Hepatocyte (in vitro differentiated cells): ENCODE measurements around the gene TBC1D8. TPM values are rescaled to one million over a fixed set of nuclear protein-coding genes. Genes with fewer than 3 reads are reported as not detected.

Experiments used
- DNase-seq: peaks from one replicate; pipeline ENCODE4 v3.0.0-alpha.2; 2016; ENCODE audit warnings: low spot score
- H2AFZ ChIP-seq: fragments of 200-600 bp; sonication (generic); 2 replicates; pipeline ENCODE4 v1.6.0; 2016; ENCODE audit warnings: antibody characterized with exemption, mild to moderate bottlenecking
- H3K27ac ChIP-seq: fragments of 200-600 bp; sonication (generic); 2 replicates; pipeline ENCODE4 v1.5.1; 2016; ENCODE audit warnings: mild to moderate bottlenecking
- H3K27me3 ChIP-seq: fragments of 200-600 bp; sonication (generic); 2 replicates; pipeline ENCODE4 v1.6.1; 2016
- H3K36me3 ChIP-seq: fragments of 200-600 bp; sonication (generic); replicated peaks from 2 replicates; pipeline ENCODE4 v1.5.1; 2016; ENCODE audit warnings: low read depth; ENCODE audit not compliant: insufficient read depth
- H3K4me1 ChIP-seq: fragments of 200-600 bp; sonication (generic); 2 replicates; pipeline ENCODE4 v1.5.1; 2016; ENCODE audit warnings: mild to moderate bottlenecking, moderate library complexity; ENCODE audit not compliant: insufficient read depth
- H3K4me2 ChIP-seq: fragments of 200-600 bp; sonication (generic); 2 replicates; pipeline ENCODE4 v1.6.0; 2016
- H3K4me3 ChIP-seq: fragments of 200-600 bp; sonication (generic); 2 replicates; pipeline ENCODE4 v1.5.1; 2016; ENCODE audit warnings: mild to moderate bottlenecking
- H3K79me2 ChIP-seq: fragments of 200-600 bp; sonication (generic); 2 replicates; pipeline ENCODE4 v1.6.0; 2017; ENCODE audit warnings: mild to moderate bottlenecking
- H3K9me2 ChIP-seq: fragments of 200-600 bp; sonication (generic); replicated peaks from 2 replicates; pipeline ENCODE4 v1.6.0; 2017; ENCODE audit warnings: mild to moderate bottlenecking; ENCODE audit not compliant: insufficient read depth
- H3K9me3 ChIP-seq: fragments of 200-600 bp; sonication (generic); 2 replicates; pipeline ENCODE4 v1.5.1; 2016; ENCODE audit warnings: low read depth, mild to moderate bottlenecking
- H4K20me1 ChIP-seq: fragments of 200-600 bp; sonication (generic); 2 replicates; pipeline ENCODE4 v1.6.0; 2016; ENCODE audit warnings: mild to moderate bottlenecking; ENCODE audit not compliant: insufficient read depth, poor library complexity, severe bottlenecking
- EZH2 ChIP-seq: fragments of 200-600 bp; sonication (generic); IDR thresholded peaks from 2 replicates; pipeline ENCODE4 v1.6.1; 2016; ENCODE audit warnings: antibody characterized with exemption, mild to moderate bottlenecking, borderline replicate concordance
- EZH2phosphoT487 ChIP-seq: fragments of 200-600 bp; sonication (generic); IDR thresholded peaks from one replicate; pipeline ENCODE4 v1.6.1; 2018; ENCODE audit warnings: antibody characterized with exemption, mild to moderate bottlenecking, low read depth, moderate library complexity; ENCODE audit not compliant: unreplicated experiment, severe bottlenecking
- WGBS: methylation state at CpG from one replicate; pipeline ENCODE4 v1.1.6; 2016; ENCODE audit warnings: low lambda C conversion rate; ENCODE audit errors: missing lambda C conversion rate; 5-methylcytosine and 5-hydroxymethylcytosine counted together
- polyA plus RNA-seq: library from polyadenylated mRNA; unstranded; fragments of >200 nt; fragmentation: Nextera tagmentation; extraction: Ambion mirVana; gene quantifications from 2 replicates; pipeline ENCODE4 v1.2.1, GENCODE V29; 2016
- total RNA-seq: library from RNA; depleted of rRNA; stranded (reverse); fragments of >200 nt; gene quantifications from 2 replicates; pipeline ENCODE4 v1.2.3, GENCODE V29; 2014
- TF ChIP-seq, protein P1 (sequence below): fragments of 200-600 bp; sonication (generic); IDR thresholded peaks from 2 replicates; pipeline ENCODE4 v1.5.1; 2016; ENCODE audit warnings: antibody characterized with exemption, mild to moderate bottlenecking; ENCODE audit not compliant: poor library complexity

The TBC1D8 gene
- total and polyA plus RNA-seq, 2 experiments from 2014 or later: 10.1 to 15.8 TPM

DNA sequence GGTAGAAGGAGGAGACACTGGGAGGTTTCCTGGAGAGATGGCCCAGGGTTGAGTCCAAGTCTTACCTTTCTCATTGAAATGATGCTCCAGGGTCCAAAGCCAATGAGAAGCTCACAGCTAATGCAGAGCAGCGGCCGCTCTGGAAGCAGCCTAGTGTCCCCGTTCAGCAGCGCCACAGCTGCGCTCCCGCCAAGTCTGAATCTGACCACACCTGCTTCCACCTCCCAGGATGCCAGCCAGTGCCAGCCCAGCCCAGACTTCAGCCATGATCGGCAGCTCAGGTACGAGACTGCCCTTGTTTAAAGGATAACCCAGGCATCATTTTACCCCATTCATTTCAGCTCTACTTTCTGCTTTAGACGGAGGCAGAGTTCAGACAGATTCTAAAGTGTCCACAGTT is 161.0 kb downstream of the TBC1D8 start:
- TF ChIP-seq, protein P1, sequence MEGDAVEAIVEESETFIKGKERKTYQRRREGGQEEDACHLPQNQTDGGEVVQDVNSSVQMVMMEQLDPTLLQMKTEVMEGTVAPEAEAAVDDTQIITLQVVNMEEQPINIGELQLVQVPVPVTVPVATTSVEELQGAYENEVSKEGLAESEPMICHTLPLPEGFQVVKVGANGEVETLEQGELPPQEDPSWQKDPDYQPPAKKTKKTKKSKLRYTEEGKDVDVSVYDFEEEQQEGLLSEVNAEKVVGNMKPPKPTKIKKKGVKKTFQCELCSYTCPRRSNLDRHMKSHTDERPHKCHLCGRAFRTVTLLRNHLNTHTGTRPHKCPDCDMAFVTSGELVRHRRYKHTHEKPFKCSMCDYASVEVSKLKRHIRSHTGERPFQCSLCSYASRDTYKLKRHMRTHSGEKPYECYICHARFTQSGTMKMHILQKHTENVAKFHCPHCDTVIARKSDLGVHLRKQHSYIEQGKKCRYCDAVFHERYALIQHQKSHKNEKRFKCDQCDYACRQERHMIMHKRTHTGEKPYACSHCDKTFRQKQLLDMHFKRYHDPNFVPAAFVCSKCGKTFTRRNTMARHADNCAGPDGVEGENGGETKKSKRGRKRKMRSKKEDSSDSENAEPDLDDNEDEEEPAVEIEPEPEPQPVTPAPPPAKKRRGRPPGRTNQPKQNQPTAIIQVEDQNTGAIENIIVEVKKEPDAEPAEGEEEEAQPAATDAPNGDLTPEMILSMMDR: no peak
- TF ChIP-seq EZH2phosphoT487: no peak
- no peak for TF ChIP-seq EZH2
- no peak for DNase-seq
- Histone ChIP-seq H3K79me2 (no peaks in the 10 kb centered on the region), H2AFZ (no peak overlapping the region), H3K4me2 (no peak overlapping the region), H3K9me3 (no peaks in the 10 kb centered on the region), H3K4me3 (no peak overlapping the region), H3K27me3 (no peaks in the 10 kb centered on the region), H3K36me3 (no peaks in the 10 kb centered on the region), H3K4me1 (no peaks in the 10 kb centered on the region), H3K9me2 (no peaks in the 10 kb centered on the region), H4K20me1 (no peaks in the 10 kb centered on the region), H3K27ac (no peak overlapping the region)
- WGBS: 97% methylated on average over 9 of the region's 9 CpGs

DNA sequence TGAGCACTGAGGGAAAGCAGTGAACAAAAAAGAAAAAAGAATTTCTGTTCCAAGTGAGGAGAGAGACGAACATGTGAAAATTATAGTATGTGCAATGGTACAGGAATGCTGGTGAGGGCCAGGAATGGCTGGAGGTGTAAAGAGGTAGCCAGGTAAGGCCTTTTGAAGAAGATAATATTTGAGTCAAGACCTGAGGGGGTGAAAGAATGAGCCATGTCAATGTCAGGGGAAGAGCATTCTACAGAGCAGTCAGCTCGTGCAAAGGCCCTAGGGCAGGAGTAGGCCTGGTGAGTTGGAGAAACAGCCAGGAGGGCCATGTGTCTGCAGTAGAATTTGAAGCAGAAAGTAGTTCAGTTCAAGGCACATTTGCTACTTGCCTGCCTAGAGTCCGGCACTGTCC is 161.5 kb downstream of the TBC1D8 start:
- TF ChIP-seq EZH2phosphoT487 (no peak), EZH2 (no peak)
- TF ChIP-seq, protein P1: no peak
- Histone ChIP-seq H4K20me1 (no peaks in the 10 kb centered on the region), H3K4me3 (no peak overlapping the region), H3K79me2 (no peaks in the 10 kb centered on the region), H2AFZ (no peak overlapping the region), H3K4me1 (peaks cover 1% of the 10 kb centered on the region), H3K27me3 (no peaks in the 10 kb centered on the region), H3K4me2 (no peak overlapping the region), H3K9me3 (no peaks in the 10 kb centered on the region), H3K36me3 (no peaks in the 10 kb centered on the region), H3K27ac (no peak overlapping the region), H3K9me2 (no peaks in the 10 kb centered on the region)
- DNase-seq: no peak
- WGBS: 95% methylated on average over 3 of the region's 3 CpGs

GRCh38 chr2:100988630-100989417 is 162.4 kb downstream of the TBC1D8 start:
- DNase-seq: no peak
- 69% methylated on average over 5 of the region's 8 CpGs for WGBS
- H4K20me1 ChIP-seq: no peaks in the 10 kb centered on the region
- no peaks in the 10 kb centered on the region for H3K79me2 ChIP-seq
- TF ChIP-seq, protein P1: no peak
- no peak for TF ChIP-seq EZH2
- TF ChIP-seq EZH2phosphoT487: no peak
- H3K4me3 ChIP-seq: no peak overlapping the region
- H3K27ac ChIP-seq: no peak overlapping the region
- H3K9me2 ChIP-seq: no peaks in the 10 kb centered on the region
- no peak overlapping the region for H2AFZ ChIP-seq
- H3K9me3 ChIP-seq: no peaks in the 10 kb centered on the region
- H3K4me2 ChIP-seq: no peak overlapping the region
- H3K4me1 ChIP-seq: peaks cover 10% of the 10 kb centered on the region
- H3K36me3 ChIP-seq: no peaks in the 10 kb centered on the region
- H3K27me3 ChIP-seq: no peaks in the 10 kb centered on the region
